GM21528 (cell line): ENCODE measurements around the gene KIF18A.

Source experiments
- ATAC-seq: cut with Tn5 transposase; IDR thresholded peaks from one replicate; pipeline ENCODE4 v1.9.1; 2021; ENCODE audit warnings: mild to moderate bottlenecking, moderate library complexity; ENCODE audit not compliant: unreplicated experiment, low FRiP score

KIF18A gene

GRCh38 chr11:27972522-27973170, 135.3 kb downstream of the KIF18A start:
- no peak for ATAC-seq

GRCh38 chr11:27971171-27971570, 136.8 kb downstream of the KIF18A start:
- ATAC-seq = no peak
